HEK293T (cell line): ENCODE measurements around the gene SFN.

Experiments
- BHLHE40 ChIP-seq: fragments of 450-650 bp; IDR thresholded peaks from 2 replicates; pipeline ENCODE4 v1.6.1; 2016; ENCODE audit warnings: mild to moderate bottlenecking, moderate library complexity, borderline replicate concordance
- ELF4 ChIP-seq: fragments of 450-650 bp; IDR thresholded peaks from 2 replicates; pipeline ENCODE4 v1.6.1; 2017; ENCODE audit warnings: antibody characterized with exemption
- FOXA1 ChIP-seq: fragments of 450-650 bp; IDR thresholded peaks from 2 replicates; pipeline ENCODE4 v1.6.1; 2016; ENCODE audit warnings: mild to moderate bottlenecking
- FOXM1 ChIP-seq: fragments of 450-650 bp; IDR thresholded peaks from 2 replicates; pipeline ENCODE4 v1.6.1; 2017; ENCODE audit warnings: mild to moderate bottlenecking, borderline replicate concordance
- HDGF ChIP-seq: fragments of 450-650 bp; IDR thresholded peaks from 2 replicates; pipeline ENCODE4 v1.6.1; 2017; ENCODE audit warnings: antibody characterized with exemption, borderline replicate concordance
- L3MBTL2 ChIP-seq: fragments of 450-650 bp; conservative IDR thresholded peaks from 2 replicates; pipeline ENCODE4 v1.6.1; 2016; ENCODE audit warnings: mild to moderate bottlenecking
- NFRKB ChIP-seq: fragments of 450-650 bp; IDR thresholded peaks from 2 replicates; pipeline ENCODE4 v1.6.1; 2016; ENCODE audit warnings: mild to moderate bottlenecking, moderate library complexity
- SP1 ChIP-seq: fragments of 450-650 bp; IDR thresholded peaks from 2 replicates; pipeline ENCODE4 v1.6.1; 2017
- SUZ12 ChIP-seq: fragments of 450-650 bp; IDR thresholded peaks from 2 replicates; pipeline ENCODE4 v1.6.1; 2016; ENCODE audit warnings: mild to moderate bottlenecking
- ZNF384 ChIP-seq: fragments of 450-650 bp; IDR thresholded peaks from 2 replicates; pipeline ENCODE4 v1.6.1; 2016

GRCh38 chr1:26856181-26856580, 6.8 kb upstream of the SFN start:
- no peak for TF ChIP-seq SP1
- no peak for TF ChIP-seq ELF4
- no peak for TF ChIP-seq BHLHE40
- no peak for TF ChIP-seq ZNF384
- no peak for TF ChIP-seq FOXM1
- no peak for TF ChIP-seq SUZ12
- no peak for TF ChIP-seq NFRKB
- no peak for TF ChIP-seq L3MBTL2
- TF ChIP-seq FOXA1, result no peak
- no peak for TF ChIP-seq HDGF
